Endothelial cell of umbilical vein (primary cell): Measurements from ENCODE around the gene ALDH1A2.

Experiments
- EZH2 ChIP-seq: IDR thresholded peaks from 2 replicates; pipeline ENCODE4 v1.6.1; 2012; ENCODE audit warnings: borderline replicate concordance, low read depth, mild to moderate bottlenecking, moderate library complexity, low read length, inconsistent platforms; ENCODE audit not compliant: severe bottlenecking
- FOS ChIP-seq: IDR thresholded peaks from 2 replicates; pipeline ENCODE4 v1.6.1; 2011; ENCODE audit warnings: mild to moderate bottlenecking, low read length, moderate library complexity, borderline replicate concordance; ENCODE audit not compliant: insufficient read depth
- GATA2 ChIP-seq: IDR thresholded peaks from 2 replicates; pipeline ENCODE4 v1.7.0; 2011; ENCODE audit warnings: low read depth, mild to moderate bottlenecking, moderate library complexity, mixed read lengths, low read length; ENCODE audit not compliant: insufficient read length, insufficient read depth
- JUN ChIP-seq: IDR thresholded peaks from 2 replicates; pipeline ENCODE4 v1.6.1; 2011; ENCODE audit warnings: borderline replicate concordance, low read depth; ENCODE audit not compliant: insufficient read length, insufficient read depth
- MYC ChIP-seq: IDR thresholded peaks from one replicate; pipeline ENCODE4 v1.6.1; 2011; ENCODE audit warnings: mild to moderate bottlenecking, low read depth, low read length
- POLR2A ChIP-seq: IDR thresholded peaks from 2 replicates; pipeline ENCODE4 v1.6.1; 2012; ENCODE audit warnings: low read depth, mild to moderate bottlenecking, control low read depth, low read length
- POLR2AphosphoS5 ChIP-seq: IDR thresholded peaks from 2 replicates; pipeline ENCODE4 v1.6.1; 2012; ENCODE audit warnings: low read depth, mild to moderate bottlenecking, control low read depth, low read length, moderate library complexity; ENCODE audit not compliant: insufficient read depth
- TF ChIP-seq, protein P1 (sequence below), 2 donors: IDR thresholded peaks; 1 replicate in 1 of 2; 2 replicates in 1 of 2; pipeline ENCODE4 v1.5.1; 2011; ENCODE audit warnings: low read length in 2 of 2, mild to moderate bottlenecking in 2 of 2, moderate library complexity in 2 of 2, control low read depth in 1 of 2, inconsistent platforms in 1 of 2, low read depth in 1 of 2; ENCODE audit not compliant: insufficient read depth in 1 of 2; ENCODE audit errors: extremely low read depth in 1 of 2
- TF ChIP-seq, protein P2 (sequence below): IDR thresholded peaks from 2 replicates; pipeline ENCODE4 v1.6.1; 2011; ENCODE audit not compliant: insufficient read depth, insufficient read length

- TF ChIP-seq POLR2AphosphoS5 (no peak), POLR2A (no peak), FOS (no peak), JUN (no peak), EZH2 (no peak), GATA2 (no peak), MYC (no peak)
- TF ChIP-seq, protein P1, sequence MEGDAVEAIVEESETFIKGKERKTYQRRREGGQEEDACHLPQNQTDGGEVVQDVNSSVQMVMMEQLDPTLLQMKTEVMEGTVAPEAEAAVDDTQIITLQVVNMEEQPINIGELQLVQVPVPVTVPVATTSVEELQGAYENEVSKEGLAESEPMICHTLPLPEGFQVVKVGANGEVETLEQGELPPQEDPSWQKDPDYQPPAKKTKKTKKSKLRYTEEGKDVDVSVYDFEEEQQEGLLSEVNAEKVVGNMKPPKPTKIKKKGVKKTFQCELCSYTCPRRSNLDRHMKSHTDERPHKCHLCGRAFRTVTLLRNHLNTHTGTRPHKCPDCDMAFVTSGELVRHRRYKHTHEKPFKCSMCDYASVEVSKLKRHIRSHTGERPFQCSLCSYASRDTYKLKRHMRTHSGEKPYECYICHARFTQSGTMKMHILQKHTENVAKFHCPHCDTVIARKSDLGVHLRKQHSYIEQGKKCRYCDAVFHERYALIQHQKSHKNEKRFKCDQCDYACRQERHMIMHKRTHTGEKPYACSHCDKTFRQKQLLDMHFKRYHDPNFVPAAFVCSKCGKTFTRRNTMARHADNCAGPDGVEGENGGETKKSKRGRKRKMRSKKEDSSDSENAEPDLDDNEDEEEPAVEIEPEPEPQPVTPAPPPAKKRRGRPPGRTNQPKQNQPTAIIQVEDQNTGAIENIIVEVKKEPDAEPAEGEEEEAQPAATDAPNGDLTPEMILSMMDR (IDR thresholded peaks at IDR 0.05; ENCODE audit: extremely low read depth in 1 of 2, insufficient read depth in 1 of 2, low read depth in 1 of 2, low read length in 2 of 2): peak in 1 of 2 donors; percentile 23
- TF ChIP-seq, protein P2, sequence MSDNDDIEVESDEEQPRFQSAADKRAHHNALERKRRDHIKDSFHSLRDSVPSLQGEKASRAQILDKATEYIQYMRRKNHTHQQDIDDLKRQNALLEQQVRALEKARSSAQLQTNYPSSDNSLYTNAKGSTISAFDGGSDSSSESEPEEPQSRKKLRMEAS: no peak
Measured at GRCh38 chr15:57922776-57923175, 142.7 kb downstream of the ALDH1A2 start.
